ENCODE results near the gene LRRTM4.

DNA sequence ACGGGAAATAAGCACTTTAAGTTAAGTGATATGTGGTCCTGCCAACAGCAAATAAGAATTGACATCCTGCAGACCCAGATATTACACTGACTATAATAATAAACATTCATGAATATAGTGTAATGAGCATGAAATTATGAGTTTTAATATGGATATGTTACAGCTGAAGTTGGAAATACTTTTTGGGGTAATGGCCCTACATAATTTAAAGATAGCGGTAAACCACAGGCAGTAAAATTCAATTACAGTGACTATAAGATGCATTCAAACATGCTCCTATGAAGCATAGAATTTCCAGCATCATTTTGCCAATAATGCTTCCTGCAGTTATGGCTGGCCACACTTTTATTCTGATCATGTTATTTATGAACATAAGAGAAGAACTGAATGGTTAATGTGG lies 49.4 kb upstream of the LRRTM4 start:
- TF ChIP-seq, protein P1, sequence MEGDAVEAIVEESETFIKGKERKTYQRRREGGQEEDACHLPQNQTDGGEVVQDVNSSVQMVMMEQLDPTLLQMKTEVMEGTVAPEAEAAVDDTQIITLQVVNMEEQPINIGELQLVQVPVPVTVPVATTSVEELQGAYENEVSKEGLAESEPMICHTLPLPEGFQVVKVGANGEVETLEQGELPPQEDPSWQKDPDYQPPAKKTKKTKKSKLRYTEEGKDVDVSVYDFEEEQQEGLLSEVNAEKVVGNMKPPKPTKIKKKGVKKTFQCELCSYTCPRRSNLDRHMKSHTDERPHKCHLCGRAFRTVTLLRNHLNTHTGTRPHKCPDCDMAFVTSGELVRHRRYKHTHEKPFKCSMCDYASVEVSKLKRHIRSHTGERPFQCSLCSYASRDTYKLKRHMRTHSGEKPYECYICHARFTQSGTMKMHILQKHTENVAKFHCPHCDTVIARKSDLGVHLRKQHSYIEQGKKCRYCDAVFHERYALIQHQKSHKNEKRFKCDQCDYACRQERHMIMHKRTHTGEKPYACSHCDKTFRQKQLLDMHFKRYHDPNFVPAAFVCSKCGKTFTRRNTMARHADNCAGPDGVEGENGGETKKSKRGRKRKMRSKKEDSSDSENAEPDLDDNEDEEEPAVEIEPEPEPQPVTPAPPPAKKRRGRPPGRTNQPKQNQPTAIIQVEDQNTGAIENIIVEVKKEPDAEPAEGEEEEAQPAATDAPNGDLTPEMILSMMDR (IDR thresholded peaks at IDR 0.05), result no peak
- no peak for TF ChIP-seq POLR2AphosphoS5 (IDR thresholded peaks at IDR 0.05; ENCODE audit: low read depth, low read length)
